ENCODE results near the gene GPR137B.

GPR137B gene

GRCh38 chr1:236207121-236207520 is 64.8 kb downstream of the GPR137B start:
- no peak for DNase-seq

GRCh38 chr1:236207569-236207968 is 65.2 kb downstream of the GPR137B start:
- DNase-seq: no peak

GRCh38 chr1:236209185-236209584 is 66.8 kb downstream of the GPR137B start:
- no peak for DNase-seq

GRCh38 chr1:236209713-236210112 is 67.4 kb downstream of the GPR137B start:
- DNase-seq: no peak

GRCh38 chr1:236211815-236212214 is 69.5 kb downstream of the GPR137B start:
- DNase-seq: no peak

GRCh38 chr1:236213534-236213933 is 71.2 kb downstream of the GPR137B start:
- no peak for DNase-seq

GRCh38 chr1:236214761-236215160 is 72.4 kb downstream of the GPR137B start:
- no peak for DNase-seq

GRCh38 chr1:236220473-236220872 is 78.1 kb downstream of the GPR137B start:
- DNase-seq: no peak

GRCh38 chr1:236222632-236223031 is 80.3 kb downstream of the GPR137B start:
- no peak for DNase-seq

GRCh38 chr1:236228411-236228810 is 86.1 kb downstream of the GPR137B start:
- DNase-seq: no peak

GRCh38 chr1:236235116-236235515 is 92.8 kb downstream of the GPR137B start:
- DNase-seq: no peak

GRCh38 chr1:236239092-236239585 is 96.8 kb downstream of the GPR137B start:
- no peak for DNase-seq

- no peak for DNase-seq
These were observed 98.3 kb downstream of the GPR137B start for GRCh38 chr1:236240675-236241074.

GRCh38 chr1:236242568-236242967 is 100.2 kb downstream of the GPR137B start:
- no peak for DNase-seq

GRCh38 chr1:236247286-236247685 is 104.9 kb downstream of the GPR137B start:
- DNase-seq: no peak

- DNase-seq: no peak
These were observed 109.2 kb downstream of the GPR137B start for GRCh38 chr1:236251587-236251986.

GRCh38 chr1:236253119-236253518 is 110.8 kb downstream of the GPR137B start:
- DNase-seq: no peak

GRCh38 chr1:236253918-236254637 is 111.7 kb downstream of the GPR137B start:
- no peak for DNase-seq

- no peak for DNase-seq
These were observed 114.9 kb downstream of the GPR137B start for GRCh38 chr1:236257216-236257615.

- no peak for DNase-seq
These were observed 115.8 kb downstream of the GPR137B start for GRCh38 chr1:236258114-236258622.
